Measurements from ENCODE around the gene CAPN5.
A peak's percentile ranks its signal among the peaks of the same experiment; 100 is the strongest.
"Not testable (repeated sequence)": the region's sequence is repeated elsewhere in the genome, so short reads cannot be mapped to it uniquely, and the experiment has no call there.

The CAPN5 gene

GRCh38 chr11:77095551-77096490 lies 29.1 kb downstream of the CAPN5 start:
- TF ChIP-seq CTCF (IDR thresholded peaks at IDR 0.05; ENCODE audit: low read depth, low read length) = no peak
- H3K4me3 ChIP-seq (ENCODE audit: low read depth, low read length) = no peak overlapping the region
- DNase-seq (ENCODE audit: low read depth, low spot score) = no peak
- in situ Hi-C loops (cut with HindIII; ENCODE audit: low sequenced_read_pairs) = no loop called here

DNA sequence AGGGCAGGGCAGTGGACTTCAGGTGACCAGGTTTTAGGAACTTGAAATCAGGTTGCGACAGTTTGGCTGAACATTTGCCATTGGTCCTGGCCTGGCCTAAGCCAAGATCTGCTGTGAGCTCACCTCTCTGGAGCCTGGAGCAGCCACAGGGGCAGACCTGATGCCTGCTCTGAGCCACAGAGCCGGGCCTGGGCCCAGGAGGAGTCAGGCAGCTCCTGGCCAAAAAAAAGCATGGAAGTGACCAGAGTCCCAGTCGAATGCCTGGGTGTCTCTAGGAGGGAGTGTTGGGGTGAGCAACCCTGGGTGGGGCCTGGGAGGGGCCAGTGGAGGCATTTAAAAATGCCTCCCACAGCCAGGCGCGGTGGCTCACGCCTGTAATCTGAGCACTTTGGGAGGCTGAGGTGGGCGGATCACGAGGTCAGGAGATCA lies 29.8 kb downstream of the CAPN5 start:
- in situ Hi-C loops (cut with HindIII; ENCODE audit: low sequenced_read_pairs) = no loop called here
- H3K4me3 ChIP-seq (ENCODE audit: low read depth, low read length) = no peak overlapping the region
- no peak for DNase-seq (ENCODE audit: low read depth, low spot score)
- TF ChIP-seq CTCF (IDR thresholded peaks at IDR 0.05; ENCODE audit: low read depth, low read length) = no peak

DNA sequence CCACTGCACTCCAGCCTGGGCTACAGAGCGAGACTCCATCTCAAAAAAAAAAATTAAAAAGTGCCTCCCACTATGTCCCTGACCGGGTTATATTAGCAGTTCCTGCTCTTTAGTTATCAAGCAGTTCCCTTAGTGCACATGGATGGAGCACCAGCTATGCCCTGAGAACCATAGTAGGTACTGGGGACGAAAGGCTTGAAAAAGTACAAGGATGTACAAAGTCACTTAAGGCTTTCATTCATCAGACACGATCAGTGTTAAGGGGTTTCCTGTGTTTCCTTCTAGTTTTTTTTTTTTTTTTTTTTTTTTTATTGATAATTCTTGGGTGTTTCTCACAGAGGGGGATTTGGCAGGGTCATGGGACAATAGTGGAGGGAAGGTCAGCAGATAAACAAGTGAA lies 30.4 kb downstream of the CAPN5 start:
- H3K4me3 ChIP-seq (ENCODE audit: low read depth, low read length); DNase-seq (ENCODE audit: low read depth, low spot score); in situ Hi-C loops (cut with HindIII; ENCODE audit: low sequenced_read_pairs): not testable (repeated sequence)

- H3K4me3 ChIP-seq (ENCODE audit: low read depth, low read length) = no peak overlapping the region
- no peak for TF ChIP-seq CTCF (IDR thresholded peaks at IDR 0.05; ENCODE audit: low read depth, low read length)
- in situ Hi-C loops (cut with HindIII; ENCODE audit: low sequenced_read_pairs) = no loop called here
- no peak for DNase-seq (ENCODE audit: low read depth, low spot score)
Measured at GRCh38 chr11:77100166-77101042, 33.6 kb downstream of the CAPN5 start.

- peak; percentile 20 for DNase-seq (ENCODE audit: low read depth, low spot score)
- in situ Hi-C loops (cut with HindIII; ENCODE audit: low sequenced_read_pairs) = no loop called here
Measured at GRCh38 chr11:77101043-77101537, 34.3 kb downstream of the CAPN5 start.

More at GRCh38 chr11:77101043-77101537, 34.3 kb downstream of the CAPN5 start:
- TF ChIP-seq CTCF (IDR thresholded peaks at IDR 0.05; ENCODE audit: low read depth, low read length) = peak; percentile 72
- no peak overlapping the region for H3K4me3 ChIP-seq (ENCODE audit: low read depth, low read length)

All from astrocyte of the spinal cord (primary cell).